Stimulated activated CD4-positive, alpha-beta T cell treated with anti-CD3 and anti-CD28 coated beads, Interleukin-4, amount 100 ng/mL, for 4 hours (primary cell): Measurements from ENCODE around the gene DIP2A.
"Not testable (repeated sequence)": the region's sequence is repeated elsewhere in the genome, so short reads cannot be mapped to it uniquely, and the experiment has no call there.

Source experiments
- DNase-seq, 2 experiments: peaks; one replicate each; pipeline ENCODE4 v3.0.0-alpha.2; 2020

DIP2A gene

GRCh38 chr21:46425041-46425440, 33.6 kb upstream of the DIP2A start:
- no peak for DNase-seq

- DNase-seq, result peak in 1 of 2 experiments; percentile 23
These were observed 33.1 kb upstream of the DIP2A start for GRCh38 chr21:46425571-46425970.

GRCh38 chr21:46426313-46427046, 32.2 kb upstream of the DIP2A start:
- no peak for DNase-seq

GRCh38 chr21:46427516-46427915, 31.2 kb upstream of the DIP2A start:
- no peak for DNase-seq

- no peak for DNase-seq
These were observed 30.4 kb upstream of the DIP2A start for GRCh38 chr21:46428286-46428685.

GRCh38 chr21:46428987-46429710, 29.5 kb upstream of the DIP2A start:
- DNase-seq, result no peak

- no peak for DNase-seq
These were observed 28.7 kb upstream of the DIP2A start for GRCh38 chr21:46429754-46430681.

- DNase-seq, result no peak
These were observed 27.2 kb upstream of the DIP2A start for GRCh38 chr21:46431448-46431847.

GRCh38 chr21:46431884-46432488, 26.7 kb upstream of the DIP2A start:
- no peak for DNase-seq

GRCh38 chr21:46433116-46433515, 25.6 kb upstream of the DIP2A start:
- not testable (repeated sequence) for DNase-seq

- DNase-seq, result no peak
These were observed 24.3 kb upstream of the DIP2A start for GRCh38 chr21:46434322-46434958.

- no peak for DNase-seq
These were observed 22.9 kb upstream of the DIP2A start for GRCh38 chr21:46435786-46436227.

- no peak for DNase-seq
These were observed 22.1 kb upstream of the DIP2A start for GRCh38 chr21:46436621-46437020.

- DNase-seq, result no peak
These were observed 21.6 kb upstream of the DIP2A start for GRCh38 chr21:46437096-46437498.

- DNase-seq, result no peak
These were observed 21.2 kb upstream of the DIP2A start for GRCh38 chr21:46437511-46437910.

- no peak for DNase-seq
These were observed 20.4 kb upstream of the DIP2A start for GRCh38 chr21:46438241-46438640.

GRCh38 chr21:46439906-46440305, 18.8 kb upstream of the DIP2A start:
- DNase-seq, result no peak

- no peak for DNase-seq
These were observed 17.4 kb upstream of the DIP2A start for GRCh38 chr21:46441331-46441730.

- no peak for DNase-seq
These were observed 16.7 kb upstream of the DIP2A start for GRCh38 chr21:46441961-46442498.

- DNase-seq, result no peak
These were observed 15.8 kb upstream of the DIP2A start for GRCh38 chr21:46442938-46443337.

GRCh38 chr21:46443910-46444309, 14.8 kb upstream of the DIP2A start:
- no peak for DNase-seq

GRCh38 chr21:46448108-46448507, 10.6 kb upstream of the DIP2A start:
- no peak for DNase-seq
